Activated gamma-delta T cell treated with anti-CD3 and anti-CD28 coated beads, Interleukin-2, amount 50 U/mL, for 16 hours (primary cell): ENCODE results near the gene GJC2.
"Not testable (repeated sequence)": the region's sequence is repeated elsewhere in the genome, so short reads cannot be mapped to it uniquely, and the experiment has no call there.

ENCODE experiments used
- DNase-seq: peaks from one replicate; pipeline ENCODE4 v3.0.0-alpha.2; 2020; ENCODE audit warnings: low read depth

GJC2 gene

GRCh38 chr1:228173528-228174481 lies 24.1 kb downstream of the GJC2 start:
- DNase-seq: not testable (repeated sequence)

- DNase-seq: no peak
These were observed 25.0 kb downstream of the GJC2 start for GRCh38 chr1:228174482-228175315.

GRCh38 chr1:228175316-228176023 lies 25.7 kb downstream of the GJC2 start:
- no peak for DNase-seq

GRCh38 chr1:228176024-228176395 lies 26.3 kb downstream of the GJC2 start:
- no peak for DNase-seq

- no peak for DNase-seq
These were observed 26.9 kb downstream of the GJC2 start for GRCh38 chr1:228176461-228177182.

GRCh38 chr1:228177183-228177475 lies 27.4 kb downstream of the GJC2 start:
- no peak for DNase-seq

GRCh38 chr1:228177721-228178710 lies 28.3 kb downstream of the GJC2 start:
- no peak for DNase-seq

GRCh38 chr1:228178737-228179684 lies 29.3 kb downstream of the GJC2 start:
- no peak for DNase-seq

- no peak for DNase-seq
These were observed 30.7 kb downstream of the GJC2 start for GRCh38 chr1:228180271-228180958.

- DNase-seq: no peak
These were observed 31.4 kb downstream of the GJC2 start for GRCh38 chr1:228180959-228181644.

- no peak for DNase-seq
These were observed 31.9 kb downstream of the GJC2 start for GRCh38 chr1:228181645-228182034.

- no peak for DNase-seq
These were observed 32.7 kb downstream of the GJC2 start for GRCh38 chr1:228182296-228183030.

- no peak for DNase-seq
These were observed 34.4 kb downstream of the GJC2 start for GRCh38 chr1:228184152-228184551.

- peak; percentile 38 for DNase-seq
These were observed 35.9 kb downstream of the GJC2 start for GRCh38 chr1:228185641-228185965.

GRCh38 chr1:228188249-228188648 lies 38.5 kb downstream of the GJC2 start:
- not testable (repeated sequence) for DNase-seq

- no peak for DNase-seq
These were observed 40.5 kb downstream of the GJC2 start for GRCh38 chr1:228190182-228190581.

GRCh38 chr1:228190778-228191177 lies 41.0 kb downstream of the GJC2 start:
- no peak for DNase-seq

- no peak for DNase-seq
These were observed 44.7 kb downstream of the GJC2 start for GRCh38 chr1:228194436-228194835.
